OCI-LY3 (cell line): ENCODE measurements around the gene ALX3.

Source experiments
- H2AFZ ChIP-seq: fragments of 200-600, 300-600 bp; shearing (Covaris generic); 2 replicates; pipeline ENCODE4 v1.6.0; 2014; ENCODE audit warnings: antibody characterized with exemption, low read depth, low read length
- H3K27ac ChIP-seq: fragments of 200-600, 300-600 bp; sonication (generic); 2 replicates; pipeline ENCODE4 v1.5.1; 2014; ENCODE audit warnings: mild to moderate bottlenecking, low read length, moderate library complexity, mixed read lengths
- H3K27me3 ChIP-seq: fragments of 200-600, 300-600 bp; sonication (generic); 2 replicates; pipeline ENCODE4 v1.6.1; 2014; ENCODE audit warnings: low read depth, low read length, mixed read lengths
- H3K36me3 ChIP-seq: fragments of 200-600, 300-600 bp; sonication (generic); replicated peaks from 2 replicates; pipeline ENCODE3; 2014; ENCODE audit warnings: low read depth, low read length, mixed read lengths
- H3K4me1 ChIP-seq: fragments of 300-600, 200-600 bp; sonication (generic); 2 replicates; pipeline ENCODE4 v1.6.1; 2014; ENCODE audit warnings: low read length, mixed read lengths
- H3K4me2 ChIP-seq: fragments of 200-600, 300-600 bp; sonication (generic); 2 replicates; pipeline ENCODE4 v1.6.1; 2014; ENCODE audit warnings: low read length, mixed read lengths
- H3K4me3 ChIP-seq: fragments of 300-600, 200-600 bp; sonication (generic); 2 replicates; pipeline ENCODE4 v1.5.1; 2014; ENCODE audit warnings: antibody characterized with exemption, mild to moderate bottlenecking, low read length, moderate library complexity
- H3K79me2 ChIP-seq: fragments of 300-600, 200-600 bp; shearing (Covaris generic); 2 replicates; pipeline ENCODE4 v1.6.1; 2014; ENCODE audit warnings: mild to moderate bottlenecking, low read length, mixed read lengths
- H3K9ac ChIP-seq: fragments of 300-600, 200-600 bp; shearing (Covaris generic); 2 replicates; pipeline ENCODE4 v1.6.0; 2014; ENCODE audit warnings: mild to moderate bottlenecking, low read length, moderate library complexity
- H3K9me3 ChIP-seq: fragments of 200-600, 300-600 bp; shearing (Covaris generic); 2 replicates; pipeline ENCODE4 v1.6.1; 2014; ENCODE audit warnings: low read length, mixed read lengths; ENCODE audit not compliant: insufficient read depth
- H4K20me1 ChIP-seq: fragments of 200-600, 300-600 bp; sonication (generic); 2 replicates; pipeline ENCODE4 v1.6.1; 2016; ENCODE audit warnings: low read length, mixed read lengths; ENCODE audit not compliant: insufficient read depth
- EZH2phosphoT487 ChIP-seq: fragments of 200-600 bp; shearing (Covaris generic); IDR thresholded peaks from 2 replicates; pipeline ENCODE4 v1.6.1; 2018; ENCODE audit warnings: antibody characterized with exemption, mixed run types, low read depth
- TF ChIP-seq, protein P1 (sequence below): fragments of 200-600, 300-600 bp; sonication (generic); IDR thresholded peaks from 2 replicates; pipeline ENCODE4 v1.5.1; 2014; ENCODE audit warnings: antibody characterized with exemption, low read length, low read depth

ALX3 gene

DNA sequence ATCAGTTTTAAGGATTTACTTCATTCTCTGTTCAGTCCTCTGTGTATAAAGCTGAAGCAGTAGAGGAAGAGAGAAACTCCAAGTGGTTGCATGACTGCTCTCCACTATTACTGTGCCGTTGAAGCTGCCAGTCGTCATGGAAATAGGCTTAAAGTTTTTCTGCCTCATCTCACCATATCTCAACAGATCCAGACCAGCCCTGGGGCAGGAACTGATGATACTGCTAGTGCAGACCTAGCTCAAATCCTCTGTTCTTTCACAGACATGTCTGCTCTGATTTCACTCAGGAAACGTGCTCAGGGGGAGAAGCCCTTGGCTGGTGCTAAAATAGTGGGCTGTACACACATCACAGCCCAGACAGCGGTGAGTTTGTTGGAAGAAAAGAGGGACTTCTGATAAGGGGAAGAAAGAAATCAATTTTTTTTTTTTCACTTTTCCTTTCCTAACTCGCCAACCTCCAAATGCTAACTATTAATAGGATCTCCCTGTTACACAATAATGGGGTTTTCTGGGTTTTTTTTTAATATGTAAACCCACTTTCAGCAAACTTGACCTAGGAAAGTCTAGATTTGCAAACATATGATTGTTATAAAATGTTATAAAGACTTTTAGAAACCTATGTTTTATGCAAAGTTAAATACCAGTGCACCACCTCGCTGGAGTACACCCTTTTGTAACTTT, 58.2 kb downstream of the ALX3 start:
- Histone ChIP-seq H3K4me3 (no peak overlapping the region; the same call in 1 of the 2 replicates), H3K4me1 (peaks cover 37% of the 10 kb centered on the region), H3K9ac (peak overlapping the region; percentile 3; the same call in 1 of the 2 replicates), H3K27me3 (no peaks in the 10 kb centered on the region), H3K79me2 (no peaks in the 10 kb centered on the region), H3K9me3 (no peaks in the 10 kb centered on the region), H2AFZ (no peak overlapping the region), H3K36me3 (peaks cover 41% of the 10 kb centered on the region), H3K4me2 (peak overlapping the region; percentile 69), H3K27ac (peak overlapping the region; percentile 82), H4K20me1 (peaks cover 3% of the 10 kb centered on the region; the same call in 1 of the 2 replicates)
- TF ChIP-seq EZH2phosphoT487: no peak
- TF ChIP-seq, protein P1, sequence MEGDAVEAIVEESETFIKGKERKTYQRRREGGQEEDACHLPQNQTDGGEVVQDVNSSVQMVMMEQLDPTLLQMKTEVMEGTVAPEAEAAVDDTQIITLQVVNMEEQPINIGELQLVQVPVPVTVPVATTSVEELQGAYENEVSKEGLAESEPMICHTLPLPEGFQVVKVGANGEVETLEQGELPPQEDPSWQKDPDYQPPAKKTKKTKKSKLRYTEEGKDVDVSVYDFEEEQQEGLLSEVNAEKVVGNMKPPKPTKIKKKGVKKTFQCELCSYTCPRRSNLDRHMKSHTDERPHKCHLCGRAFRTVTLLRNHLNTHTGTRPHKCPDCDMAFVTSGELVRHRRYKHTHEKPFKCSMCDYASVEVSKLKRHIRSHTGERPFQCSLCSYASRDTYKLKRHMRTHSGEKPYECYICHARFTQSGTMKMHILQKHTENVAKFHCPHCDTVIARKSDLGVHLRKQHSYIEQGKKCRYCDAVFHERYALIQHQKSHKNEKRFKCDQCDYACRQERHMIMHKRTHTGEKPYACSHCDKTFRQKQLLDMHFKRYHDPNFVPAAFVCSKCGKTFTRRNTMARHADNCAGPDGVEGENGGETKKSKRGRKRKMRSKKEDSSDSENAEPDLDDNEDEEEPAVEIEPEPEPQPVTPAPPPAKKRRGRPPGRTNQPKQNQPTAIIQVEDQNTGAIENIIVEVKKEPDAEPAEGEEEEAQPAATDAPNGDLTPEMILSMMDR: no peak

DNA sequence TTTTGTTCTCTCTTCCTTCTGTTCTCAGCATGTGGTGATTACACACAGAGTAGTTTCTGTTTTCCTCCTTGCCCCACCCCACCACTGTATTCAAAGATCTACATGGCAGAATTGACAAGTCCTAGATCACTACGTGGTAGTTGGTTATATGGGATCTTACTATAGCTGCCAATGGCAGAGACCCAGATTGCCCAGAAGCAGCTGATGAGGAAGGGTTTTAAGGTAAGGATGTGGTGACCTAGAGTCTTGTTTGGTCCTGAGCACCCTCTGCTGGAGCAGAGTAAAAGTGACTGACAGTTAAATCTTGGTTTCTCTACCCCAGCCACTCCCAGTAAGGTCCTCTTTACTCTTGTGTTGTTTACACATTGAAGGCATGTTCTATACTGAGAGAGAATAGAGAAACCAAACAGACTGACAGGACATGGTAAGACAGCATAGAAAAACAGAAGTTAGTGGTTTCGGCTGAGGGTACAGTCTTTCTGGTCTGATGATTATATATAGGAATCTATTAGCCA, 58.9 kb downstream of the ALX3 start:
- Histone ChIP-seq H3K4me2 (peak overlapping the region; percentile 69), H3K4me3 (peak overlapping the region; percentile 22), H4K20me1 (peaks cover 3% of the 10 kb centered on the region; the same call in 1 of the 2 replicates), H3K36me3 (peaks cover 39% of the 10 kb centered on the region), H2AFZ (no peak overlapping the region), H3K9ac (peak overlapping the region; percentile 47; the same call in 1 of the 2 replicates), H3K27ac (peak overlapping the region; percentile 82), H3K4me1 (peaks cover 31% of the 10 kb centered on the region), H3K27me3 (no peaks in the 10 kb centered on the region), H3K9me3 (no peaks in the 10 kb centered on the region), H3K79me2 (no peaks in the 10 kb centered on the region)
- TF ChIP-seq, protein P1: peak; percentile 51
- TF ChIP-seq EZH2phosphoT487: no peak
